Activated B cell treated with CpG ODN at 0.5 μM for 24 hours (primary cell): Measurements from ENCODE around the gene ADAMTS10. TPM values are rescaled to one million over a fixed set of nuclear protein-coding genes. Genes with fewer than 3 reads are reported as not detected.

Source experiments
- ATAC-seq: fragments of 200-7000 bp; cut with Tn5 transposase; one replicate; pipeline ENCODE4 v1.10.0; 2021; ENCODE audit warnings: low read depth, mild to moderate bottlenecking, moderate library complexity
- CTCF ChIA-PET: fragments of 350-600 bp; sonication (Branson Sonifier 250); formaldehyde crosslinking; loops from one replicate; lab custom pipeline; 2021; ENCODE audit warnings: antibody characterized with exemption; lab: Charles Lee
- POLR2A ChIA-PET: fragments of 350-600 bp; sonication (Branson Sonifier 250); formaldehyde crosslinking; loops from one replicate; lab custom pipeline; 2021; ENCODE audit warnings: antibody characterized with exemption; lab: Charles Lee
- DNase-seq: peaks from one replicate; pipeline ENCODE4 v3.0.0; 2022
- H3K27ac Mint-ChIP-seq: one replicate; pipeline ENCODE4 v1.8.0; 2020; ENCODE audit warnings: mixed read lengths
- H3K27me3 Mint-ChIP-seq: one replicate; pipeline ENCODE4 v1.8.0; 2021; ENCODE audit warnings: mixed read lengths
- H3K36me3 Mint-ChIP-seq: one replicate; pipeline ENCODE4 v1.8.0; 2021; ENCODE audit warnings: low read depth, mixed read lengths
- H3K4me1 Mint-ChIP-seq: one replicate; pipeline ENCODE4 v1.8.0; 2021; ENCODE audit warnings: mixed read lengths
- H3K4me3 Mint-ChIP-seq: one replicate; pipeline ENCODE4 v1.8.0; 2020; ENCODE audit warnings: mild to moderate bottlenecking, mixed read lengths
- H3K9me3 Mint-ChIP-seq: one replicate; pipeline ENCODE4 v1.8.0; 2020; ENCODE audit warnings: mixed read lengths
- intact Hi-C: fragments of 100-400 bp; cut with micrococcal nuclease; formaldehyde crosslinking; loops from one replicate; pipeline ENCODE4 v1.15.1; 2024
- total RNA-seq: library from RNA; stranded (reverse); gene quantifications from 2 replicates; pipeline ENCODE4 v1.2.3, GENCODE V29; 2022
- TF ChIP-seq, protein P1 (sequence below): fragments of 200-600 bp; IDR thresholded peaks from one replicate; pipeline ENCODE4 v1.8.0; 2022; ENCODE audit warnings: antibody characterized with exemption, mild to moderate bottlenecking

ADAMTS10 gene
- total RNA-seq, 1 donor from 2014 or later, result 0.33 TPM

DNA sequence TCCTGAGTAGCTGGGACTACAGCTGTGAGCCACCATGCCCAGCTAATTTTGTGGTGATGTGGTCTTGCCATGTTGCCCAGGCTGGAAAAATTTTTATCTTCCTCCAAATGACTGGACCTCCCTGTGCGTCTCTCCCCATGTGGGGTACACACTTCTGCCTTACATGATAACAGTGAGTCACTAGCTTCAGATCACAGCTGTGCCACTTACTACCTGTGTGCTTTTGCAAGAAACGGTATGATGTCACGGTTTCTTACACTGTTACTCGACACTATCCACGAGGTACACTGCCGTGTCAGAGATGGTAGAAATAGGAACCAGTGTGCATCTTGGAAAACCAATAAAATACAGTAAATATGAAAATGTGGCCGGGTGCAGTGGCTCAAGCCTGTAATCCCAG is 79.0 kb downstream of the ADAMTS10 start:
- no peaks in the 10 kb centered on the region for H3K4me1 Mint-ChIP-seq
- ChIA-PET CTCF (no interaction called here), POLR2A (no interaction called here)
- no peak overlapping the region for H3K27ac Mint-ChIP-seq
- peaks cover 61% of the 10 kb centered on the region for H3K36me3 Mint-ChIP-seq
- TF ChIP-seq, protein P1, sequence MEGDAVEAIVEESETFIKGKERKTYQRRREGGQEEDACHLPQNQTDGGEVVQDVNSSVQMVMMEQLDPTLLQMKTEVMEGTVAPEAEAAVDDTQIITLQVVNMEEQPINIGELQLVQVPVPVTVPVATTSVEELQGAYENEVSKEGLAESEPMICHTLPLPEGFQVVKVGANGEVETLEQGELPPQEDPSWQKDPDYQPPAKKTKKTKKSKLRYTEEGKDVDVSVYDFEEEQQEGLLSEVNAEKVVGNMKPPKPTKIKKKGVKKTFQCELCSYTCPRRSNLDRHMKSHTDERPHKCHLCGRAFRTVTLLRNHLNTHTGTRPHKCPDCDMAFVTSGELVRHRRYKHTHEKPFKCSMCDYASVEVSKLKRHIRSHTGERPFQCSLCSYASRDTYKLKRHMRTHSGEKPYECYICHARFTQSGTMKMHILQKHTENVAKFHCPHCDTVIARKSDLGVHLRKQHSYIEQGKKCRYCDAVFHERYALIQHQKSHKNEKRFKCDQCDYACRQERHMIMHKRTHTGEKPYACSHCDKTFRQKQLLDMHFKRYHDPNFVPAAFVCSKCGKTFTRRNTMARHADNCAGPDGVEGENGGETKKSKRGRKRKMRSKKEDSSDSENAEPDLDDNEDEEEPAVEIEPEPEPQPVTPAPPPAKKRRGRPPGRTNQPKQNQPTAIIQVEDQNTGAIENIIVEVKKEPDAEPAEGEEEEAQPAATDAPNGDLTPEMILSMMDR, result no peak
- no peak for DNase-seq
- H3K9me3 Mint-ChIP-seq, result no peaks in the 10 kb centered on the region
- intact Hi-C loops, result no loop called here
- H3K4me3 Mint-ChIP-seq, result no peak overlapping the region
- no peaks in the 10 kb centered on the region for H3K27me3 Mint-ChIP-seq
- no peak for ATAC-seq

Other genes with a start within 250 kb of the ADAMTS10 start
- gene ANGPTL4, start 246.6 kb downstream of the ADAMTS10 start, total RNA-seq, result not detected in 2 replicates
- gene RAB11B, start 220.4 kb downstream of the ADAMTS10 start, total RNA-seq, result 92.1 and 100 TPM in 2 replicates
- gene MARCHF2, start 197.4 kb downstream of the ADAMTS10 start, total RNA-seq, result 24.8 and 25.6 TPM in 2 replicates
- 282 and 287 TPM in 2 replicates for gene HNRNPM, start 165.7 kb downstream of the ADAMTS10 start, total RNA-seq
- gene PRAM1, start 108.1 kb downstream of the ADAMTS10 start, total RNA-seq, result 0.29 and 0.49 TPM in 2 replicates
- gene ZNF414, start 96.5 kb downstream of the ADAMTS10 start, total RNA-seq, result 28.6 and 32.8 TPM in 2 replicates
- 57.4 and 63.8 TPM in 2 replicates for gene MYO1F, start 33.3 kb downstream of the ADAMTS10 start, total RNA-seq
- not detected in 2 replicates for gene NFILZ, start 19.9 kb upstream of the ADAMTS10 start, total RNA-seq
- not detected in 2 replicates for gene ACTL9, start 88.1 kb upstream of the ADAMTS10 start, total RNA-seq
- not detected in 2 replicates for gene OR2Z1, start 110.9 kb upstream of the ADAMTS10 start, total RNA-seq
- 23.2 and 25.4 TPM in 2 replicates for gene ZNF558, start 221.6 kb upstream of the ADAMTS10 start, total RNA-seq
- not detected in 2 replicates for gene MBD3L1, start 221.7 kb upstream of the ADAMTS10 start, total RNA-seq